ENCODE data around the gene ERC2. TPM values are rescaled to one million over a fixed set of nuclear protein-coding genes. Genes with fewer than 3 reads are reported as not detected.

ERC2 gene
- total RNA-seq, 1 donor = 0.36 TPM

DNA sequence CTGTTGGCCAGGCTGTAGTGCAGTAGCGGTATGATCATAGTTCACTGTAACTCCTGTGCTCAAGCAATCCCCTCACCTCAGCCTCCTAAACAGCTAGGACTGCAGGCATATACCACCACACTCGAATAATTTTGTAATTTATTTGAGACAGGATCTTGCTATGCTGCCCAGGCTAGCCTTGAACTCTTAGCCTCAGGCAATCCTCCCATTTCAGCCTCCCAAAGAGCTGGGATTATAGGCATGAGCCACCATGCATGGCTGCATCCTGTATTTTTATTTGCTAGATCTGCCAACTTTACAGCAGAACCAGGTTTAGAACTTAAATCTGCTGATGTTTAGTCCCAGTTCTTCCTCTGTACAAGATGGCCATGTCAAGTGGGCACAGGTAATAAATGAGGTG lies 69.6 kb downstream of the ERC2 start:
- H3K79me2 ChIP-seq (ENCODE audit: insufficient read depth, low read length) = no peaks in the 10 kb centered on the region
- TF ChIP-seq CTCF (IDR thresholded peaks at IDR 0.05; ENCODE audit: extremely low read depth, low read depth, low read length) = no peak
- H3K27ac ChIP-seq (ENCODE audit: low read depth, low read length) = no peak overlapping the region
- no peaks in the 10 kb centered on the region for H3K27me3 ChIP-seq (ENCODE audit: insufficient read depth, low read length)
- H3K4me2 ChIP-seq (ENCODE audit: insufficient read depth, low read length) = no peak overlapping the region
- no peaks in the 10 kb centered on the region for H3K36me3 ChIP-seq (ENCODE audit: insufficient read depth, low read length)
- H4K20me1 ChIP-seq (ENCODE audit: insufficient read depth, low read length) = no peaks in the 10 kb centered on the region
- H3K4me3 ChIP-seq (ENCODE audit: insufficient read depth, low read length) = no peak overlapping the region
- no peak for DNase-seq (ENCODE audit: insufficient read length, low spot score, missing footprints)
- no peaks in the 10 kb centered on the region for H3K9me3 ChIP-seq (ENCODE audit: low read depth, low read length)
- H3K4me1 ChIP-seq (ENCODE audit: insufficient read depth, low read length) = no peaks in the 10 kb centered on the region
- no peak overlapping the region for H2AFZ ChIP-seq (ENCODE audit: low read length)

GRCh38 chr3:56397798-56398197 lies 70.5 kb downstream of the ERC2 start:
- Histone ChIP-seq H4K20me1 (ENCODE audit: insufficient read depth, low read length) (no peaks in the 10 kb centered on the region), H3K27me3 (ENCODE audit: insufficient read depth, low read length) (no peaks in the 10 kb centered on the region), H3K4me2 (ENCODE audit: insufficient read depth, low read length) (no peak overlapping the region), H3K4me3 (ENCODE audit: insufficient read depth, low read length) (no peak overlapping the region), H3K4me1 (ENCODE audit: insufficient read depth, low read length) (no peaks in the 10 kb centered on the region), H3K27ac (ENCODE audit: low read depth, low read length) (no peak overlapping the region), H3K9me3 (ENCODE audit: low read depth, low read length) (no peaks in the 10 kb centered on the region), H2AFZ (ENCODE audit: low read length) (no peak overlapping the region), H3K36me3 (ENCODE audit: insufficient read depth, low read length) (no peaks in the 10 kb centered on the region), H3K79me2 (ENCODE audit: insufficient read depth, low read length) (no peaks in the 10 kb centered on the region)
- DNase-seq (ENCODE audit: insufficient read length, low spot score, missing footprints) = no peak
- TF ChIP-seq CTCF (IDR thresholded peaks at IDR 0.05; ENCODE audit: extremely low read depth, low read depth, low read length) = no peak

GRCh38 chr3:56389183-56389830 lies 79.0 kb downstream of the ERC2 start:
- Histone ChIP-seq H3K36me3 (ENCODE audit: insufficient read depth, low read length) (no peaks in the 10 kb centered on the region), H3K79me2 (ENCODE audit: insufficient read depth, low read length) (no peaks in the 10 kb centered on the region), H3K4me1 (ENCODE audit: insufficient read depth, low read length) (no peaks in the 10 kb centered on the region), H3K4me3 (ENCODE audit: insufficient read depth, low read length) (no peak overlapping the region), H3K27ac (ENCODE audit: low read depth, low read length) (no peak overlapping the region), H3K4me2 (ENCODE audit: insufficient read depth, low read length) (no peak overlapping the region), H3K9me3 (ENCODE audit: low read depth, low read length) (no peaks in the 10 kb centered on the region), H3K27me3 (ENCODE audit: insufficient read depth, low read length) (no peaks in the 10 kb centered on the region), H2AFZ (ENCODE audit: low read length) (no peak overlapping the region), H4K20me1 (ENCODE audit: insufficient read depth, low read length) (no peaks in the 10 kb centered on the region)
- DNase-seq (ENCODE audit: insufficient read length, low spot score, missing footprints) = no peak
- no peak for TF ChIP-seq CTCF (IDR thresholded peaks at IDR 0.05; ENCODE audit: extremely low read depth, low read depth, low read length)

DNA sequence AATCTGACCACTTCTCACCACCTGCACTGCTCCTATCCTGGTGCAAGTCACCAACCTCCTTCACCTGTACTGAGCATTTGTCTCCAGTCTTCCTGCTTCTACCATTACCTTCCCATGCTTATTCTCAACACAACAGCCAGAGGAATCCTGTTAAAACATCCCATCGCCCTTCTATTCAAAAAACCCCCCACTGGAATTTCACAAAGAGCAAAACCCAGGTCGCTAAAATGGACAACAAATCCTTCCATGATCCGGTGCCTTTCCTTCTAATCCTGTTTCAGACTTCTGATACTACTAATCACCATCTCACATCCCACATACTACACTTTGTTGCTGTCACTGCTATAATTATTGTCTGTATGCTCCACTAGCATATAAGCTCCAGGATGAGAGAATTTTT lies 85.2 kb downstream of the ERC2 start:
- Histone ChIP-seq H3K79me2 (ENCODE audit: insufficient read depth, low read length) (no peaks in the 10 kb centered on the region), H3K4me3 (ENCODE audit: insufficient read depth, low read length) (no peak overlapping the region), H3K27me3 (ENCODE audit: insufficient read depth, low read length) (no peaks in the 10 kb centered on the region), H3K36me3 (ENCODE audit: insufficient read depth, low read length) (no peaks in the 10 kb centered on the region), H3K4me2 (ENCODE audit: insufficient read depth, low read length) (no peak overlapping the region), H4K20me1 (ENCODE audit: insufficient read depth, low read length) (no peaks in the 10 kb centered on the region), H2AFZ (ENCODE audit: low read length) (no peak overlapping the region), H3K9me3 (ENCODE audit: low read depth, low read length) (no peaks in the 10 kb centered on the region), H3K4me1 (ENCODE audit: insufficient read depth, low read length) (no peaks in the 10 kb centered on the region), H3K27ac (ENCODE audit: low read depth, low read length) (no peak overlapping the region)
- no peak for TF ChIP-seq CTCF (IDR thresholded peaks at IDR 0.05; ENCODE audit: extremely low read depth, low read depth, low read length)
- no peak for DNase-seq (ENCODE audit: insufficient read length, low spot score, missing footprints)

Data from osteoblast (primary cell).